GM13976 (cell line): Measurements from ENCODE around the gene AGTPBP1.
"Not testable (repeated sequence)": the region's sequence is repeated elsewhere in the genome, so short reads cannot be mapped to it uniquely, and the experiment has no call there.

Experiments used
- DNase-seq: peaks from one replicate; pipeline ENCODE4 v3.0.0; 2012; ENCODE audit warnings: low spot score
- CTCF ChIP-seq: IDR thresholded peaks from 2 replicates; pipeline ENCODE4 v1.5.1; 2012; ENCODE audit warnings: borderline replicate concordance, mild to moderate bottlenecking; ENCODE audit not compliant: insufficient read depth; ENCODE audit errors: extremely low read depth, missing control alignments, control extremely low read depth
- in situ Hi-C: fragments of 300-500 bp; cut with MboI; formaldehyde crosslinking; loops from one replicate; pipeline ENCODE4 v1.12.0; 2022; ENCODE audit warnings: low sequenced_read_pairs, mixed read lengths, inconsistent platforms; ENCODE audit not compliant: unreplicated experiment

Gene AGTPBP1

GRCh38 chr9:85577353-85577952 is 164.3 kb downstream of the AGTPBP1 start:
- no peak for TF ChIP-seq CTCF
- DNase-seq, result no peak
- in situ Hi-C loops, result no loop called here

- in situ Hi-C loops, result no loop called here
- no peak for TF ChIP-seq CTCF
- DNase-seq, result no peak
Observed at GRCh38 chr9:85575868-85576267, 165.9 kb downstream of the AGTPBP1 start.

GRCh38 chr9:85573546-85573945 is 168.2 kb downstream of the AGTPBP1 start:
- in situ Hi-C loops, DNase-seq: not testable (repeated sequence)

GRCh38 chr9:85572917-85573316 is 168.8 kb downstream of the AGTPBP1 start:
- DNase-seq, in situ Hi-C loops: not testable (repeated sequence)

GRCh38 chr9:85569988-85570387 is 171.8 kb downstream of the AGTPBP1 start:
- no peak for DNase-seq
- in situ Hi-C loops, result no loop called here
- no peak for TF ChIP-seq CTCF

- no peak for DNase-seq
- TF ChIP-seq CTCF, result no peak
- in situ Hi-C loops, result no loop called here
Observed at GRCh38 chr9:85559526-85559925, 182.2 kb downstream of the AGTPBP1 start.

- no peak for TF ChIP-seq CTCF
- no peak for DNase-seq
- in situ Hi-C loops, result no loop called here
Observed at GRCh38 chr9:85554349-85554748, 187.4 kb downstream of the AGTPBP1 start.

GRCh38 chr9:85553475-85553874 is 188.3 kb downstream of the AGTPBP1 start:
- in situ Hi-C loops, result no loop called here
- TF ChIP-seq CTCF, result no peak
- no peak for DNase-seq
